Uterus (tissue), 4 donors: ENCODE data around the gene GLIS1. TPM values are rescaled to one million over a fixed set of nuclear protein-coding genes. Genes with fewer than 3 reads are reported as not detected.

Source experiments
- DNase-seq, 2 donors: peaks; one replicate each; pipeline ENCODE4 v3.0.0-alpha.2; 2019 to 2020
- H3K27ac ChIP-seq, 2 donors: fragments of 200-600 bp; sonication (generic); 1 replicate in 1 of 2; 2 replicates in 1 of 2; pipeline ENCODE4 v1.5.1; 2016 to 2018
- H3K27me3 ChIP-seq, 2 donors: fragments of 200-600 bp; sonication (generic); one replicate each; pipeline ENCODE4 v1.5.1; 2018 to 2019; ENCODE audit warnings: control low read depth in 1 of 2
- H3K36me3 ChIP-seq, 2 donors: fragments of 200-600 bp; sonication (generic); one replicate each; pipeline ENCODE4 v1.5.1; 2019; ENCODE audit warnings: control low read depth in 1 of 2
- H3K4me1 ChIP-seq, 2 donors: fragments of 200-600 bp; sonication (generic); one replicate each; pipeline ENCODE4 v1.5.1; 2018 to 2019; ENCODE audit warnings: control low read depth in 1 of 2
- H3K4me3 ChIP-seq, 2 donors: fragments of 200-600 bp; sonication (generic); 1 replicate in 1 of 2; 2 replicates in 1 of 2; pipeline ENCODE4 v1.5.1; 2018 to 2019; ENCODE audit warnings: mild to moderate bottlenecking in 1 of 2
- H3K9me3 ChIP-seq, 2 donors: fragments of 200-600 bp; sonication (generic); one replicate each; pipeline ENCODE4 v1.5.1; 2019; ENCODE audit warnings: control low read depth in 1 of 2
- CTCF ChIP-seq, 4 experiments: fragments of 200-600 bp in 2 of 4; fragments of 450-650 bp in 2 of 4; sonication (generic) in 2 of 4; IDR thresholded peaks; one replicate each; pipeline ENCODE4 v1.5.1; 2016 to 2019; ENCODE audit warnings: antibody characterized with exemption in 4 of 4, mild to moderate bottlenecking in 2 of 4, moderate library complexity in 1 of 4
- POLR2A ChIP-seq, 2 donors: fragments of 450-650 bp; IDR thresholded peaks; one replicate each; pipeline ENCODE4 v1.6.1; 2016; ENCODE audit warnings: antibody characterized with exemption in 2 of 2, mild to moderate bottlenecking in 1 of 2, moderate library complexity in 1 of 2
- intact Hi-C: fragments of 100-400 bp; cut with DNase I; formaldehyde crosslinking; loops from one replicate; pipeline ENCODE4 v1.15.1; 2023; ENCODE audit warnings: low total_unique reads
- total RNA-seq, 4 donors: library from RNA; depleted of rRNA in 3 of 4; stranded (reverse); fragments of >200 nt in 3 of 4; gene quantifications; one replicate each; pipeline versions ENCODE4 v1.1.0 to v1.2.4, GENCODE V29; 2014 to 2023
- donor health status: DM: yes; HTN: yes; CAD: no.

The GLIS1 gene
- total RNA-seq, 4 donors from 2014 or later = 0.21 to 1.0 TPM; not detected in 2

- H3K9me3 ChIP-seq = no peaks in the 10 kb centered on the region
- H3K36me3 ChIP-seq = no peaks in the 10 kb centered on the region
- H3K27me3 ChIP-seq = no peaks in the 10 kb centered on the region
- H3K27ac ChIP-seq = no peak overlapping the region
- intact Hi-C loops = no loop called here
- TF ChIP-seq CTCF (IDR thresholded peaks at IDR 0.05) (no peak), POLR2A (IDR thresholded peaks at IDR 0.05) (no peak)
- H3K4me3 ChIP-seq = no peak overlapping the region
- no peak for DNase-seq
- H3K4me1 ChIP-seq = no peaks in the 10 kb centered on the region
These were observed 111.3 kb downstream of the GLIS1 start for GRCh38 chr1:53627666-53628065.

GRCh38 chr1:53627031-53627430 is 111.9 kb downstream of the GLIS1 start:
- Histone ChIP-seq H3K27ac (no peak overlapping the region), H3K36me3 (no peaks in the 10 kb centered on the region), H3K4me1 (no peaks in the 10 kb centered on the region), H3K4me3 (no peak overlapping the region), H3K27me3 (no peaks in the 10 kb centered on the region), H3K9me3 (no peaks in the 10 kb centered on the region)
- intact Hi-C loops = no loop called here
- DNase-seq = no peak
- TF ChIP-seq CTCF (IDR thresholded peaks at IDR 0.05) (no peak), POLR2A (IDR thresholded peaks at IDR 0.05) (no peak)

GRCh38 chr1:53626616-53627015 is 112.3 kb downstream of the GLIS1 start:
- Histone ChIP-seq H3K4me3 (no peak overlapping the region), H3K27ac (no peak overlapping the region), H3K36me3 (no peaks in the 10 kb centered on the region), H3K27me3 (no peaks in the 10 kb centered on the region), H3K4me1 (no peaks in the 10 kb centered on the region), H3K9me3 (no peaks in the 10 kb centered on the region)
- TF ChIP-seq POLR2A (IDR thresholded peaks at IDR 0.05) (no peak), CTCF (IDR thresholded peaks at IDR 0.05) (no peak)
- no peak for DNase-seq
- intact Hi-C loops = no loop called here

GRCh38 chr1:53625766-53626520 is 113.0 kb downstream of the GLIS1 start:
- no peak overlapping the region for H3K4me3 ChIP-seq
- no peak for DNase-seq
- H3K36me3 ChIP-seq = no peaks in the 10 kb centered on the region
- no peaks in the 10 kb centered on the region for H3K4me1 ChIP-seq
- H3K9me3 ChIP-seq = no peaks in the 10 kb centered on the region
- H3K27me3 ChIP-seq = no peaks in the 10 kb centered on the region
- intact Hi-C loops = no loop called here
- no peak overlapping the region for H3K27ac ChIP-seq
- TF ChIP-seq CTCF (IDR thresholded peaks at IDR 0.05) = no peak
- TF ChIP-seq POLR2A (IDR thresholded peaks at IDR 0.05) = no peak

GRCh38 chr1:53625049-53625448 is 113.9 kb downstream of the GLIS1 start:
- no peaks in the 10 kb centered on the region for H3K9me3 ChIP-seq
- TF ChIP-seq POLR2A (IDR thresholded peaks at IDR 0.05) (no peak), CTCF (IDR thresholded peaks at IDR 0.05) (no peak)
- H3K27me3 ChIP-seq = no peaks in the 10 kb centered on the region
- H3K36me3 ChIP-seq = no peaks in the 10 kb centered on the region
- H3K4me3 ChIP-seq = no peak overlapping the region
- no peaks in the 10 kb centered on the region for H3K4me1 ChIP-seq
- intact Hi-C loops = no loop called here
- DNase-seq = peak in 1 of 2 donors; percentile 28
- H3K27ac ChIP-seq = no peak overlapping the region
